ENCODE data around the gene RBM47. TPM values are rescaled to one million over a fixed set of nuclear protein-coding genes. Genes with fewer than 3 reads are reported as not detected.

The RBM47 gene
- total RNA-seq, 4 donors from 2014 or later: 182 to 423 (median 320) TPM

DNA sequence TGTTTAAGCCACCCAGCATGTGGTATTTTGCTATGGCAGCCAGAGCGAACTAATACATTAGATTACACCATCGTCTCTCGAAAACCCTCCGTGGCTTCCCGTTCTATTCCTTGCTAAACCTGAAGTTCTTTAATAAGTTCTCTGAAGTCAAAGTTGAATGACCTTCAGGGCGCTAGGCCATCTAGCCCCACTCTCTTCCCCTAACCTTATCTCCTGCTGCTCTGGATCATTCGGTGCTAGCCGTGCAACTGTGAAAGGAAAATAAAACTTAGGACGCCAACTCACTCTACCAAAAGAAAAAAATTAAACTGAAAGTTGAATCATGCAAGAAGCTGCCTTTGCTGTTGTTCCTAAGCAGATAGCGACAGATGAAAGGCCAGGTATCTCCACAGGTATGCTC lies 254.6 kb downstream of the RBM47 start:
- H3K9me3 ChIP-seq: no peaks in the 10 kb centered on the region
- no peaks in the 10 kb centered on the region for H3K27me3 ChIP-seq
- H3K4me1 ChIP-seq: peaks cover 0 to 21% (median 0%) of the 10 kb centered on the region in 4 donors
- no peak overlapping the region for H3K4me3 ChIP-seq
- no peak for DNase-seq
- no peak overlapping the region for H3K27ac ChIP-seq
- TF ChIP-seq POLR2A (IDR thresholded peaks at IDR 0.05): no peak
- TF ChIP-seq, protein P1, sequence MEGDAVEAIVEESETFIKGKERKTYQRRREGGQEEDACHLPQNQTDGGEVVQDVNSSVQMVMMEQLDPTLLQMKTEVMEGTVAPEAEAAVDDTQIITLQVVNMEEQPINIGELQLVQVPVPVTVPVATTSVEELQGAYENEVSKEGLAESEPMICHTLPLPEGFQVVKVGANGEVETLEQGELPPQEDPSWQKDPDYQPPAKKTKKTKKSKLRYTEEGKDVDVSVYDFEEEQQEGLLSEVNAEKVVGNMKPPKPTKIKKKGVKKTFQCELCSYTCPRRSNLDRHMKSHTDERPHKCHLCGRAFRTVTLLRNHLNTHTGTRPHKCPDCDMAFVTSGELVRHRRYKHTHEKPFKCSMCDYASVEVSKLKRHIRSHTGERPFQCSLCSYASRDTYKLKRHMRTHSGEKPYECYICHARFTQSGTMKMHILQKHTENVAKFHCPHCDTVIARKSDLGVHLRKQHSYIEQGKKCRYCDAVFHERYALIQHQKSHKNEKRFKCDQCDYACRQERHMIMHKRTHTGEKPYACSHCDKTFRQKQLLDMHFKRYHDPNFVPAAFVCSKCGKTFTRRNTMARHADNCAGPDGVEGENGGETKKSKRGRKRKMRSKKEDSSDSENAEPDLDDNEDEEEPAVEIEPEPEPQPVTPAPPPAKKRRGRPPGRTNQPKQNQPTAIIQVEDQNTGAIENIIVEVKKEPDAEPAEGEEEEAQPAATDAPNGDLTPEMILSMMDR (IDR thresholded peaks at IDR 0.05): no peak
- no peaks in the 10 kb centered on the region for H3K36me3 ChIP-seq

DNA sequence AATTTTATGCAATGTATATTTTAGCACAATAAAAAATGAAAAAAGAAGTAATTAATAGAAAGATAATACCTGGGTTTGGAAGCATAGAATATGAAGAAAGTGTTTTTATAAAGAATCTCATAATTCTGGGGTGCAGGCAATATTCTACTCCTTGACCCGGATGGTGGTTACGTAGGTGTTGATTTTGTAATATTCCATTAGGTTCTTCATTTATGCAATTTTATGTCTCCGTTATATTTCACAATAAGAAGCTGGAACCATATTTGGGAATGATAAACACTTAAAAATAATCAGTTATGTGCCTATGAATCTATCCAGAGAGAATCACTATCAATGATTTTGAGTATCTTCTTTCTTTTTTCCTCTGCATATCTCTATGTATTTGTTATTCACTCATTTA lies 256.0 kb downstream of the RBM47 start:
- Histone ChIP-seq H3K27me3 (no peaks in the 10 kb centered on the region), H3K4me1 (peaks cover 0 to 21% (median 0%) of the 10 kb centered on the region in 4 donors), H3K4me3 (no peak overlapping the region), H3K36me3 (no peaks in the 10 kb centered on the region), H3K27ac (no peak overlapping the region), H3K9me3 (no peaks in the 10 kb centered on the region)
- no peak for DNase-seq
- no peak for TF ChIP-seq POLR2A (IDR thresholded peaks at IDR 0.05)
- TF ChIP-seq, protein P1 (IDR thresholded peaks at IDR 0.05): no peak

Small RNA genes within 50 kb of the gene (small RNA-seq; reads per million reads assigned to genes)
- 0 reads per million in 2 donors for gene AC098869.1
- 0 reads per million in 2 donors for gene MIR4802
- gene RNU7-74P: 0 reads per million in 2 donors

Other genes with a start within 250 kb of the RBM47 start
- 10 to 100 TPM in 2 of 4 donors, 1 to 10 TPM in 2; 4.9 to 10.7 (median 9.7) TPM for gene NSUN7, start 120.1 kb upstream of the RBM47 start, total RNA-seq

Measured in Peyer's patch (tissue), 4 donors.